HG03039 (cell line): Measurements from ENCODE around the gene CAMTA1.

Experiments used
- ATAC-seq: cut with Tn5 transposase; IDR thresholded peaks from one replicate; pipeline ENCODE4 v1.9.1; 2021; ENCODE audit warnings: mild to moderate bottlenecking, moderate library complexity; ENCODE audit not compliant: unreplicated experiment

Gene CAMTA1

GRCh38 chr1:7236844-7237515 is 451.7 kb downstream of the CAMTA1 start:
- ATAC-seq, result no peak

- no peak for ATAC-seq
Observed at GRCh38 chr1:7247158-7247557, 461.9 kb downstream of the CAMTA1 start.

DNA sequence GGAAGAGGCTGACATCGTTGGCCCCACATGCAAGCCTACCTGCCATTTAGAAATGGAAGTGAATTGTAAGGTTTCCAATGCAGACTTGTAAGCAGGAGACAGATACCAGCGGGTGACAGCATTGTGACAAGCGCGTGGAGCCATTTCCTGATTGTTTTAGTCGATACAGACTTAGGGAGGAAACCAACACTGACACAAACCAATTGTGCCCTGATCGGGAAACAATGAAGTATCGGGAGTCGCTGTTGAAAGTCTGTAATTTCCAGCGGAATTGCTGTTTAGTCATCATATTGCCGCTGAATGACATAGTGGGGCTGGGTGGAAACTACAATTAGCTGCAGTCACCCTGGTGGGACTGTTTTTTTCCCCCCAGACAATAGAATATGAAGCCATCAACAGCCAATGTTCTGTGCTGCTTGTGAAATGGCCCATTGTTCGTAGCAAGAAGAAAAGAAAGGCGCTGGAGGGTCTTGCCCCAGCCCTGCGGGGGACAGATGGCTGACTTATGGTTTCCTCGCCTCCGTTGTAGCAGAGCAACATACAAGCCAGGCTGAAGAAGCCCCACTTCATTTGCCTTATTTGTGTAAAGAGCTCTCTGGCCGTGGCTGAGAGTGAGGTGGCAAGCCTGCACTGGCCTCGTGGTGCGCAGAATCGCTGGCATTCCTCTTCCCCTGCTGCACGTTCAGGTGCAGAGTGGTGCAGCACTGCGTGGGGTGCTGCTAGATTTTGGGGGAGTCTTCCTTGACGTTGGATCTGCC is 462.7 kb downstream of the CAMTA1 start:
- ATAC-seq, result no peak

DNA sequence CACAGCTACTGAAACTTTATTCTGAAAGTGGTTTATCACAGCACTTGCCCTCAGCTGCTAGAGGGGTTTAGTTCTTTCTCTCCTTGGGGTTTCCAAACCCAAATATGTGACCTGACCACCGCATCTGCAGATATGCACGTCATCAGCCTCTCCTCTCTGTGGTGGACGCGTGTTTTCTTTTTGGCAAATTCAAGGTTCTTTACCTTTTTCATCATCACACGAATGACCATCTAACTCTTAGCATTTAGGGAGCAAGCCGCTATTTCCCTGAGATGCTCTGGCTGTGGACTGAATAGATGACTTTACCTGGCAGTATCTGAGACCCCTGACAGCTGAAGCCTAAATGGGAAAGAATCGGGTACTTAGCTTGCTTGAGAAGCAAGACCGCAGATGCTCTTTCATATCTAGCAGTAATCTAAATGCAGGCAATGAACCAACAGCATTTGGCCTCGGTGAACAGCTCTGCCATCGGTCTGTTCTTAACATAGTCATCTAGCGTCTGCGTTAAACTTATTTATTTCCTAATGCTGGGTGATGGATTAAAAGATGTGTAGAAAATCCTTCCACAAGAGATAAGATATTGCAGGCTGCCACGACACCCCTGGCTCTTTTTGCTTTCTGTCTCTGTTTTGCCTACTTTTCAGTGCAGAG is 463.4 kb downstream of the CAMTA1 start:
- no peak for ATAC-seq

DNA sequence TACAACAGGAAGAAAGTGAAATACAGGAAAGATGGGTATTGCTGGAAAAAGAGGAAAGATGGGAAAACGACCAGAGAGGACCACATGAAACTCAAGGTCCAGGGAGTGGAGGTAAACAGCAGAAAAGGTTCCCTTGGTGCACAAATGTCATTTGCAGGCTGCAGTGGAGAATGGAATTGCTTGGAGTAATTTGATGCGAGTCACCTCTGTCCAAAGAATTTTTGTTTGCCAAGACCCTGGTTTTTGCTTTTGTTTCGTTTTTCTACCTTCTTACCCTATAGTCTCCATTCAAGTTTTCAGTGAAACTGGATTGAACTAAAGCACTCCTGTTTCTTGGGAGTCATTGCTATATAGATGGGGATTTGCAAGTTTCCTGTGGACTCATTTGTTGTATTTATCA is 464.3 kb downstream of the CAMTA1 start:
- ATAC-seq, result no peak

DNA sequence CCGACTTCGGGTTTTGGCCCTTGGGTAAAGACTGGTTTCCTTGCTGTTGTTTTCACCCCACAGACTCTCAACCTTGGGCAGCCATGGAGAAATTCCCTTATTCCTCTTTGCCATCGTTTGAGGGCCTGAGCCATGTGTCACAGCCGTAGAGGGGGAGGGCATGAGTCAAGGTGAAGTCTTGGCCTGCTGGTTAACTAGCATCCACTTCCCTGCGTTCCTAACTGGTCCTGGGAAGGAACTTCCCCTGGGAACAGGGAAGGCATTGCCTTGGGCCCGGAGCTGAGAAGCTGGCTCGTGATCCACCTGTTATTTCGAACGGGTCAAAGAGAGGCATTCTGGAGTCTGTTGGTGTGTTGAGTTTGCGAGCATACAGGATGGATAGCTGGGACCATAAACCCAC is 464.9 kb downstream of the CAMTA1 start:
- no peak for ATAC-seq

- no peak for ATAC-seq
Observed at GRCh38 chr1:7250597-7251453, 465.6 kb downstream of the CAMTA1 start.

DNA sequence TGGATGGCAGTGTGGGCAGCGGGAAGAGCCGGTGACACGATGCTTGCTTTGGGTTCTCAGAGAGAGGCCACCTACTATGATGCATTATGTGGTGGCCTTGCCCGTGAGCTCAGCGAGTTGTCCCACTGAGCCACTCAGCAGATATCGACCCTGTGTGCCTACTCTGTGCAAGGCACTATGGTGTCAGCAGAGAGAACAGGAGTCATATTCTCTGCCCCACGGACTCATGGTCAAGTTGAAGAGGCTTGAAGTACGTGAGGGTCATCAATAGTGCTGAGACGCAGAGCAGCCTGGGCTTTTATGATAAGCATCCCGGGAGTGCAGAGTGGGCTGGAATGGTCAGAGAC is 466.2 kb downstream of the CAMTA1 start:
- no peak for ATAC-seq

GRCh38 chr1:7252411-7253117 is 467.3 kb downstream of the CAMTA1 start:
- ATAC-seq, result no peak

DNA sequence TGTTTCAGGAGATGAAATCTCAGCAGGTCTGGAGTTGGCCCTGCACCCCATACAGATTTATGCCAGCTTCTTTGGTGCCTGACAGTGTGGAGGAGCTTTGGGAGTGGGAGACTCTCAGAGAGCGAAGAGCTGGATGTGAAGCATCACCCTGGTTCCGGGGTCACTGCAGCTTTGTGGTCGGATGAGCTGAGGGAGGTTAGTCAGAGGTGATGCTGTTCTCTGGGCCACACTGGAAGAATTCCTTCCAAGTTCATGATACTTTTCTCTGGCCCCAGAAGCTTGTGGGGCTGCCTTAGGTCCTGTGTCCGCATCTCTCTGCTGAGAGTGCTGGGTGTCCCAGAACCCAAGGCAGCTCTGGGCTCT is 467.8 kb downstream of the CAMTA1 start:
- ATAC-seq, result no peak

DNA sequence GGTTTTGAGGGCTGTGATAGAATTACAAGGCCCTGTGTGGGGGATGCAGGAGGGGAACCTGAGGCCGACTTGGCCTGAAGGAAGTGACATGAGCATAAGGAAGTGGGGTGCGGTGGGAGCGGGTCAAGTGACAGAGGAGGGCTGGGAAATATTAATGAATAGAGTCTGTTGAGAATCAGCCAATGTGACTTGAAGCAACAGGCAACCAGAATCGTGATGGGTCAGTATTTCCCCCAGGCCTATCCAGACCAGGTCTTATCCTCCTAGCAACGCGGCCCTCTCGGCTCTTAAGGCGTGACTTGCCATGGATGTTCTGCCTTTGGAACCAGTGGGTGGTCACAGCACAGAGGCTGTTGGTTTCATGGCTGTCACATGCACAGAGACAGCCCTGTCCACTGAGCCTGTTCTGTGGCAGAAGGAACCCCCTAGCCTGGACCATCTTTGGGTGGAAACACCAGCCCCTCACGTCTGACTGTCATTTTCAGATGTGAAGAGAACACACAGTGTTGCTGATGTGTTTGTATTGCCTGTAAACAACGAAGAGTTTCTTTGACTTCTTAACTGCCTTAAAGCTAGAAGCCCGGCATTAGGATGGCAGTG is 468.8 kb downstream of the CAMTA1 start:
- no peak for ATAC-seq

DNA sequence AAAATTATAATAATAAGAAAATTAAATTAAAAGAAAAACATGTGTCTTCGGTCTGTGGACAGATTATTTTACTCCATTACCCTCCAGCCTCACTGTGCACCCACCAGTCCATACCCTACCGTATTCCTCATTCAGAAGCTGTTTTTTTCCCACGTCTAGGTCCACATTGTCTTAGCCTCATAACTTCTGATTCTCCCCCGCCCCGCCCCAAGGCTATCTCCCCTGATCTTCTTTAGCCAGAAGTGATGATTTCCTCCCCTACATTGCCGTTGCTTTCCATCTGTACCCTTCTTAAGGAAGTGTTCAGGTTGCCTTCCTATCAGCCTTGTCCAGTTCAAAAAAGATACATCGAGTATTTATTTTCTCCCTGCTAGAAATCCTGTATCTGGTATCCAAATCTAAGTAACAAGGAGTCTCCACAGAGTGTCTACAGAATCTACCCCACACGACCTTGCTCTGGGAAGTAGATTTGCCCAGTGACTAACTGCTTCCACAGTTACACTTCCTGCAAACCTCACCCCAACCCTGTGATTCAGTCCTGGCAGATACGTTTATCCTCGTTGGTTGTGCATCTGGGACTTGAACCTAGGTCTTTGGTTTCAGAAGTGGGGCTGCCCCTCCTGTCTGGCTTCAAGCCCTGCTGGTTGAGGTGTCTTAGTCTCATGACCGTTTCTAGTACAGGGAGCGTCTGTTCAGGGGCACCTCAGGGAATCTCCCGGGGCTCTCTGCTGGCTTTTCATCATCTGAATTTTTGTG is 470.2 kb downstream of the CAMTA1 start:
- no peak for ATAC-seq

GRCh38 chr1:7256526-7256925 is 471.3 kb downstream of the CAMTA1 start:
- no peak for ATAC-seq

GRCh38 chr1:7257225-7257624 is 472.0 kb downstream of the CAMTA1 start:
- no peak for ATAC-seq

GRCh38 chr1:7258589-7259135 is 473.4 kb downstream of the CAMTA1 start:
- no peak for ATAC-seq

GRCh38 chr1:7259955-7260354 is 474.7 kb downstream of the CAMTA1 start:
- ATAC-seq, result no peak

GRCh38 chr1:7261490-7261889 is 476.2 kb downstream of the CAMTA1 start:
- no peak for ATAC-seq

- ATAC-seq, result no peak
Observed at GRCh38 chr1:7262611-7263010, 477.4 kb downstream of the CAMTA1 start.
